Measurements from ENCODE around the gene DIPK1B.
"Not testable (repeated sequence)": the region's sequence is repeated elsewhere in the genome, so short reads cannot be mapped to it uniquely, and the experiment has no call there.

Gene DIPK1B

DNA sequence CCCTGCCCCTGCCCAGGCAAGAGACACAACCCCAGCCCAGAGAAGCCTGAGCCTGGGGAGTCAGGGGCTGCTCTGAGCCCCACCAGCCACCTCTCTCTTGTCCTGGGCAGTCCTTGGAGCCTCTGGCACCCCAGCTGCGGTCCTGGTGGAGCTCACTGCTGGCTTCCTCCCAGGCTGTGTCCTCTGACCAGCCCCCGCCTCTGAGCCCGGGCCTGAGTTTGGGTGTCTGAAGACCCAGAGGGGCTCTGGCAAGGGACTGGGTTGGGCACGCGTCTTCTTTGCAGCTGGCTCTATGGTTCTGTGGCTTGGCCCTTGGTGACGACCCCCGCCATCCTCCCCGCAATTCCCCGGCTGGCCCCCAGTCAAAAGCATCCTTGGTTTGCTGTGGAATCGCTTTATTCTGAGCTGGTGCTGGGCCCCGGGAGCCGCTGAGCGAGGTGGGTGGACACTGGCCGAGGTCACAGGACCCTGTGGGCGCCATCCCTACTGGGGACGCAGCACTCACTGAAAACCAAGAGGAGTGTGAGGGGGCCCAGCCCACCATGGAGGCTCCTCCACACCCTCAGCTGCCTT is 31.4 kb downstream of the DIPK1B start:
- Histone ChIP-seq H3K27ac (no peak overlapping the region), H3K4me3 (no peak overlapping the region)

DNA sequence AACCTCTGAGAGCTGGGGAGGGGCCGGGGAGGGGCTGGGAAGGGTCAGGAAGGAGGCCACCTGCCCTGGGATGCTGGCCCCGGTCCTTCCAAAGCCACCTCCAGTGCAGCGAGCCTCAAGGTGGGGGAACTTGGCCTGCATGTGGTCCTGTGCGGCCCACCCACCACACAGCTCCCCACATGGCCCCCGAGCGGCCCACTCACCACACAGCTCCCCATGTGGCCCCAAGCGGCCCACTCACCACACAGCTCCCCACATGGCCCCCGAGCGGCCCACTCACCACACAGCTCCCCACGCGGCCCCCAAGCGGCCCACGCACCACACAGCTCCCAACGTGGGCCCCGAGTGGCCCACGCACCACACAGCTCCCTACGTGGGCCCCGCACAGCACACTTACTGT is 32.4 kb downstream of the DIPK1B start:
- no peak overlapping the region for H3K4me3 ChIP-seq

DNA sequence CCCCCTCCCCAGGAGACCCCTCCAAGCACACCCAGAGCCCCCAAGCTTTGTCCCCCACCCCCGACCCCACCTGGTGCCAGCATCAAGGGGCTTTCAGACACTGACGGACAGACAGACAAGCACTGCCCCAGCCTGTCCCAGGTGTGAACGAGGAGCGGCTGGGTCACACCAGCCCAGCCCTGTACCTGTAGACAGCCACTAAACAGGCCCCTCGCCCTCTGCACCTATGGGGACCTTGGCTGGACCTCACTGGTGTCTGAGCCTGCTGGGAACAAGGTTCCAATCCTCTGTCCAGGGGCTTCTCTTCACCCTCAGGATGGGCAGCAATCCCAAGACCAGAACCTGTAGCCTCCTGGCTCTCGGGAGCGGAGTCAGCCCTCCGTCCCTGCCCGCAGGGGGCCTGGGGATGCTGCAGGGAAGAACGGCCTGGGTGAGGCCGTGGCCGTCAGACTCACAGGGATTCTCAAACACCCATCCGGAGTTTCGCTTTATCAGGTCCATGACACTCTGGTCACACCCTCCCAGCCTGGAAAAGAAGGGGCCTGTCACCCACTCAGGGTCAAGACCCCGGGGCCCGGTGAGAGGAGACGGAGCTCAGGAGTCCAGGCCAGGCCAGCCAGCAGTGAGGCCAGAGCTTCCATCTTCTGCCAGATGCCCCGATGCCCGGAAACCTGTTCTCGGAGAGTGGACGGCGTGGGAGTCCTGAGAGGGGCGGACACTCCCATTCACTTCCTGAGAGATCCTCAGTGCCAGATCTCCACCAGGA is 33.2 kb downstream of the DIPK1B start:
- H3K27ac ChIP-seq = peak overlapping the region in 1 of 21 experiments; percentile 10
- H3K4me3 ChIP-seq = no peak overlapping the region

More for the DNA sequence above, 32.4 kb downstream of the DIPK1B start:
- no peak overlapping the region for H3K27ac ChIP-seq

DNA sequence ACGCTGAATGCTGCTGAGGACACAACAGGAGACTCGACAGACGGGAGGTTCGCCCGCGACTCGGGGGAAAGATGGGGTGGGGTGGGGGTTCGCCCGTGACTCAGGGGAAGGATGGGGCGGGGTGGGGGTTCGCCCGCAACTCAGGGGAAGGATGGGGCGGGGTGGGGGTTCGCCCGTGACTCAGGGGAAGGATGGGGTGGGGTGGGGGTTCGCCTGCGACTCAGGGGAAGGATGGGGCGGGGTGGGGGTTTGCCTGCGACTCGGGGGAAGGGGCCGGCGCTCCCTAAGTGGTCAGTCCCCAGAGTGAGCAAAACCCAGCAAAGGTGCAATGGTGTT is 33.8 kb downstream of the DIPK1B start:
- Histone ChIP-seq H3K27ac (no peak overlapping the region), H3K4me3 (no peak overlapping the region)

DNA sequence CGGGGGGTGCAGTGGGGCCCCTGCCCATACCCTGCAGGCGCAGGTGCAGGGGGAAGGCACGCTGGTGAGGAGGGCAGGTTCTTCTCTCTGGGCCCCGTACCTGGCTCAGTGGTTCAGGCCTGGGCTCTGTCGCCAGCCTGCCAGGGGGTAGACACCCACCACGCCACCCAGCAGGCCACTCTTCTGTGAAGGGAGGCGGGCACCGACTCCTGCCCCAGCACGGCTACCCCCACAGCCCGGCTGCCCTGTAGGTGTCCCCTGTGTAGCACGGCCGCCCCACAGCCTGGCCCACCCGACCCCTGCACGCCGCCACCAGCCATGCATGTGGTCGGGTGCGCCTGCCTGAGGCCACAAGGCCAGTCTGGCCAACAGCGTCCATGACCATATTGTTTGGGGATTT is 34.2 kb downstream of the DIPK1B start:
- H3K27ac ChIP-seq = no peak overlapping the region
- no peak overlapping the region for H3K4me3 ChIP-seq

DNA sequence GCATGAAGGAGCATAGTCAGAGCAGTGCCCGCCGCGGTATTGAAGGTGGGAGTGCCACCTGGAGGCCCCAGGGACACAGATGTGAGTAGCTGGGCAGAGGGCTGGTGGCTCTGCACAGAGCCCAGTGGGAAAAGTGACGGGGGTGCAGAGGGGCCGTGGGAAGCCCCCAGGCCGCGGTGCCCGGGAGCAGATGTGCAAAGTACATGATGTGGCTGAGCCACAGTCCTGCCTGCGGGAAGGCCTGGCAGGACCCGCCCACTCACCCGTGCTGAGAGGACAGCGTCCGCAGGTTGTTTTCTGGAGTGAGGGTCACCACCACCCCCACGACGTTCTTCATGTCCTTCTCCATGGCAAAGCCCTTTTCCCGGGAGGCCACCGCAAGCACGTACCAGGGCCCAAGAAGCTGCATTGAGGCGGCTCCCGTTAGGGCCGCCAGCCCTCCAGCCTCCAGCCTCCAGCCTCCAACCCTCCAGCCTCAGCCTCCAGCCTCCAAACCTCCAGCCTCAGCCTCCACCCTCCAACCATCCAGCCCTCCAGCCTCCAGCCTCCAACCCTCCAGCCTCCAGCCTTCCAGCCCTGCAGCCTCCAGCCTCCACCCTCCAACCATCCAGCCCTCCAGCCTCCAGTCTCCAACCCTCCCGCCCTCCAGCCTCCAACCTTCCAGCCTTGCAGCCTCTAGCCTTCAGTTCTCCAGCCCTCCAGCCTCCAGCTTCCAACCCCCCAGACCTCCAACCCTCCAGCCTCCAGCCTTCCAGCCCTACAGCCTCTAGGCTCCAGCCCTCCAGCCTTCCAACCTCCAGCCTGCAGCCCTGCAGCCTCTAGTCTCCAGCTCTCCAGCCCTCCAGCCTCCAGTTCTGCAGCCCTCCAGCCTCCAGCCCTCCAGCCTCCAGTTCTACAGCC is 35.0 kb downstream of the DIPK1B start:
- H3K4me3 ChIP-seq = no peak overlapping the region
- H3K27ac ChIP-seq = no peak overlapping the region

DNA sequence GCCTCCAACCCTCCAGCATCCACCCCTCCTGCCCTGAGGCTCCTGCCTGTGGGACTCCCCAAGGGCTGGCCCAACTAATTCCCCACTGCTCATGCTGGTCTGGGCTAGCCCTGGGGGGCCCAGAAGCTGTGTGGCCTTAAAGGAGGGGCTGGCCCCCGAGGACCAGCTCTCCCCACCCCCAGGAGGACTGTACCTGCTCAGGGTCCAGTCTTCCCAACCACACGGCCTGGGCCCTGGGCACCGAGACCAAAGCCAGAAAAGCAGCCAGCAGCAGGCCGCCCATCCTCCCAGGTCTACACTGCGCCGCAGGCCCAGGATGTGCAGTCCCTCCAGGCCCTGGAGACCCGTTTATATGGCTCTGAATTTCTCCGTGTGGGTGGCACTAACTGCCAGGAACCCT is 35.8 kb downstream of the DIPK1B start, which contains the start of gene LCN6:
Gene LCN6 (minus strand): TSS at position 325 of the 400 bp plus-strand sequence. CDS start 42 bp downstream, at position 283.
- Histone ChIP-seq H3K4me3 (no peak within 1 kb of the TSS), H3K27ac (peak within 1 kb of the TSS in 3 of 21 experiments; percentile 7 to 29 (median 23))

DNA sequence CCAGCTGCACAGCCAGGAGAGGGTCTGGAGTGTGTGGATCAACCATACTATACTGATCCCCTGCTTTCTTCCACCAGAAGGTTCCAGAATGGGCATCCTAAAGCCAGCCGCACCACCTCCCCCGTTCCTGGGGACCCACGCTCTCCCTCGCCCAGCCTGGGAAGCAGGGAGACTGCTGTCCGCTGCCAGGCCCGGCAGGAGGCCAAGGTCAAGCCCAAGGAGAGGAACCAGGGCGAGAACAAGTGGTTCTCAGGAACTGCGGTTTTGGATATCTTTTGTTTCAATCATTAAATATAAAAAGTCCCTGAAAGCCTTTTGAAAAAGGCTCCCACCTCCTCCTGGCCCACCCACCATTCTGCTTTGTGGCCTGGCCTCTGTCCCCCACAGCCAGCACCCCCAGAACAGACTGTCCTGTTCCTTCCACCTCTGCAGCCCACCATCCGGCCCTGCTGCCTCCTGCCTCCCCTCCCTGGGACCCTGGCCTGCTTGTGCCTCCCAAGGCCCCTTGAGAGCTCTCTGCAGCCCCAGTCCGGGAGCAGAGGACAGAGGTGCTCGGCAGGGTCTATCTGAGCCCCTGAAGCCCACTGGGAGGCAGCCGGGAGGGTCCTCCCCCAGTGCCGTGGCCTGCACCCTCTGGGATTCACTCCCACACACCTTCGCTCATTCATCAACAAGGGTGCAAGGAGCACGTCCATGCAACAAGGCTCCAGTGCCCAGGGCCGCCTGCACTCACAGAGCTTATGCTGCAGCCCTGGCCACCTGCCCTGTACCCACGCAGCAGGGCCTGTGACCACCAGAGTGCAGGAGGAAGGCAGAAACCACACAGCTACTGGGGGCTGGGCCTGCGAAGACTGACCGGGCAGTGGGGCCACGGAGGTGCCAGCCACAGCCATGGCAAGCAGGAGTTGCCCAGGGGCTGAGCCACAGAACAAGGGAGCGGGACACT is 36.6 kb downstream of the DIPK1B start:
- H3K4me3 ChIP-seq = no peak overlapping the region
- H3K27ac ChIP-seq = peak overlapping the region in 3 of 21 experiments; percentile 7 to 29 (median 23)

DNA sequence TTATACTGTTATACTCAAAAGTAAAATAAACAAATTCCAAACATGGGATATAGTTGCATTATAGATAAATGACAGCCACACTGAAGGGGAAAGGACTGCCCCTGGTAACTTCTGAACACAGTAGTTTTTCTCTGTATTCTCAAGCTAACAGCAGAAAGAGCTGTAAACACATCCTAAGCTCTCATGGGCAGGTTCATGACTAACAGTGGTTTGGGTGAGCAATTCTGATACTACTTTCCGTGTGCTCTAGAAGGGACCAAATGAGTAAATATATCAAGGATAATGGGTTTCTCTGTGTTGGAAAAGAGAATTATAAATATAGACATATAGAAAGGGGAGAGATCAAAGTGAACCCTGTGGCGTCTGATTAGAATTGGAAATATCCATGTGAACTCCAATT is 38.2 kb downstream of the DIPK1B start:
- Histone ChIP-seq H3K27ac (no peak overlapping the region), H3K4me3 (no peak overlapping the region)

DNA sequence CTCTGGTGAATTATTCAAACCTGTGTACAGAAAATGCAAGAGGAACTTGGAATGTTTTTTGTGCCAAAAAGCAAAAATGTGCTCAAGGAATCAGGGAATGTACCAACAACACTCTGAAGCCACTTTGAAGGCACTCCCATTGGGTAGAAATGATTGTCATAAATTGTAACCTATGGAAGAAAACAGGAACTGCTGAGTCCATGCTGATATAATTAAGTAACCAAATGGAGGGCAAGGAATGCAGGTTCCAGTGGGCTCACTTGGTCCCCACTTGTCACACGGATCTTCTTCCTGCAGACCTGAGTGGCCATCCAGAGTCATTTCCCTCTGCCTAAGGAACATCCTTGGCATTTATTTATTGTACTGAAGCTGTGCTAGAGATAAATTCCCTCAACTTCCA is 38.9 kb downstream of the DIPK1B start:
- no peak overlapping the region for H3K4me3 ChIP-seq
- H3K27ac ChIP-seq = no peak overlapping the region

DNA sequence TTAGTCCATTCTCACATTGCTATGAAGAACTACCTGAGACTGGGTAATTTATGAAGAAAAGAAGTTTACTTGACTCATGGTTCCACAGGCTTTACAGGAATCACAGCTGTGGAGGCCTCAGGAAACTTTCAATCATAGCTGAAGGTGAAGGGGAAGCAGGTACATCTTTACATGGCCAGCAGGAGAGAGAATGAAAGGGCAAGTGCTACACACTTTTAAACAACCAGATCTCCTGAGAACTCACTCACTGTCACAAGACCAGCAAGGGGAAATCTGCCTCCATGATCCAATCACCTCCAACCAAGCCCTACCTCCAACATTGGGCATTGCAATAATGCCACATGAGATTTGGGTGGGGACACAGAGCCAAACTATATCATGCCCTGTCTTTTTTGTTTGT is 39.4 kb downstream of the DIPK1B start:
- Histone ChIP-seq H3K27ac (no peak overlapping the region), H3K4me3 (no peak overlapping the region)

DNA sequence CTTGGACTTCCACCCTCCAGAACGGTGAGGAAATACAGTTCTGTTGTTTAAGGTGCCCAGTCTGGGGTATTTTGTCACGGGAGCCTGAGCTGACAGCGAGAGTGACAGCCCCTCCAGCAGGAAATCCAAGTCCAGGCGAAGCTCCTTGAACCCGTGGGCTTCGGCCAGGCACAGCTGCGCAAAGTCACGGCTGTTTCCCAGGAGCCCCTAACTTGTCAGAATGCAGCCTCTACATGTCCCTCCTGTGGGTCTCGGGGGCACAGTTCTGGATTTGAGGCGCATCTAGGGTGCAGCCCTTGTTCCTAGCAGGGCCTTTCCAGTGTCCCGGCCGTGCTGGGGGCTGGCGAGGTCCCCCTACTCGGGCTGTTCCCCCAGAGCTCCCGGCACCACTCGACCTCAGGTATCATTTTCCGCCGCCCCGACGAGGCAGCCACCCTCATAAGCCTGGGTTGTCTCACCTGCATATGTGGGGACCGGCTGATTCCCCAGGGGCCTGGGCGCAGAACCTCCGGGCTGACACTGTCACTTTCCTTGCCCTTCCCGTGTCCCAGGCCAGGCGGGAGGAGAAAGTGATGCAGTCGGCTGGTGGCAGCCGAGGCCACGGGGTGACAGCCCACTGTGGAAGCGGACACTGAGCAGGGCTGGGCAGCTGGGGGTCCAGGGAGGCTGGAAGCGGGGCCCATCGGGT is 41.1 kb downstream of the DIPK1B start:
- H3K27ac ChIP-seq = no peak overlapping the region
- no peak overlapping the region for H3K4me3 ChIP-seq

DNA sequence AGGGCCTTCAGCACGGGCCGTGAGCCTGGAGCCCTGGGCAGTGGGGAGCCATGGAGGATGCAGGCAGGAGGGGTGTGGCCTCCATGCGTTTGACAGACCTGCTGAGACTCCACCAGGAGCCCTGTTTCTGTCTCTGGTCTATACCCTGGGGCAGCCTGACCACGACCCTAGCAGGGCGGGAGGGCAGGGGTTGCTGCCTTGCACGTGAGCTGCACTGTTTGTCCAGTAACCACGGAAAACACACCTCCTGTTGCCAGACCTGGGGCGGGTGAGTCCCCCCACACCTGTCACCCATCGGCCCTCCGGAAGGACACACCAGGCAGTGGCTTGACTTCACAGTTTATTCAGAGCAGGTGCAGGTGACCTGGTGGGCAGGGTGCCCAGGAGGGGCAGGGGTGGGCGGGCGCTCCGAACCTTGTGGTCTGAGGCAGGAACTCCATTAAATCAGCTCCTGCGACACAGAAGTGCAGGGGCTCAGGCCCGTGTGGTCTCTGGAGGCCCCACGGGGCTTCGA is 41.7 kb downstream of the DIPK1B start:
- Histone ChIP-seq H3K27ac (no peak overlapping the region), H3K4me3 (no peak overlapping the region)

DNA sequence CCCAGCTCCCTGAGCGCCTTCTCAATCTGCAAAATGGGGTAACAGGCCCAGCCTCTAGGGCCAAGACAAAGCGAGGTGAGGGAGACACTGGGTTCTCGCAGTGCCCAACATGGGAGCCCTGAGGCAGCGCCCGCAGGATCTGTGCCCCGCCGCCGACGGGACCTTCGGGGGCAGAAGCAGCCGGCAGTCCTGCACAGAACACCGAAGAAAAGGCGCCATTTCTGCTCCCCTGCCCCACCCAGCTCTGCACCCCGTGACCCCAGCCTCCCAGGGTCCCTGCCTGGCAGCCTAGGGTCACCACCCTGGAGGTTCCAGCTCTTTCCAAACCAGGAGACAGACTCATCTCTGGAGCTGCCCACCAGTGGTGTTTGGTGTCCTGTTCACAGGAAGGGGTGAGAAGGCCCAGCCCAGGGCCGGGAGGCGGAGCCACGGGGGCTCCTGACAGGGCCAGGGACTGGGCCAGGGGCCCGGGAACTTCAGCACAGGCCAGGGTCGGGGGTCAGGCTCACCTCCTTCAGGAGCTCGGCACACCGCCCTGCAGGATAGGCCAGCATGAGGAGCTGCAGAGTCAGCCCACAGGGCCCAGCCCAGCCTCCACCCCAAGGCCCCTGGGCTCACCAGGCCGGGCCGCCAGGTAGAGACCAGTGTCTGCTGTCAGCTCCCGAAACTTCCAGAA is 42.4 kb downstream of the DIPK1B start:
- no peak overlapping the region for H3K4me3 ChIP-seq

DNA sequence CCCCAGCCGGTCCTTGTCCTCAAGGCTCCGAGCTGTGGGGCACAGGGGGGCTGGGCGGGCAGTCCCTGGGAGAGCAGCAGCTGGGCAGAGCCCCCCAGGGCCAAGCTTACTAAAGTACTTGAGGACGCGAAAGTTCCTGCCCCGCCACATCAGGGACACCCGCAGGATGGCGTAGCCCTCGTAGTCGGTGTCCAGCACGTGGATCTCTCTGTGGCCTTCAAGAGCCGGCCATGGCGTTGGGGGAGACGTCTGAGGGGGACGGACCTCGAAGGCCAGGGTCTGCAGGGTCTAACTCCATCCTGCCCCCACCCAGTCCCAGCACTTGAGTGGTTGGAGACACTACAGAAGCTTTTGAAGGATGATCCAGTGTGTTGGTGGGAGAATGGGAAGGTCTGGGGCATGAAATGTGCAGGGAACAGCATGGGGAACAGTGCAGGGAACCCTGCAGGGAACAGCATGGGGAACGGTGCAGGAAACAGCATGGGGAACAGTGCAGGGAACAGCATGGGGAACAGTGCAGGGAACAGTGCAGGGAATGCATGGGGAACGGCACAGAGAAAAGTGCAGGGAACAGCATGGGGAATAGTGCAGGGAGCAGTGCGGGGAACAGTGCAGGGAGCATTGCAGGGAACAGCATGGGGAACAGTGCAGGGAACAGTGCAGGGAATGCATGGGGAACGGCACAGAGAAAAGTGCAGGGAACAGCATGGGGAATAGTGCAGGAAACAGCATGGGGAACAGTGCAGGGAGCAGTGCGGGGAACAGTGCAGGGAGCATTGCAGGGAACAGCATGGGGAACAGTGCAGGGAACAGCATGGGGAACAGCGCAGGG is 43.1 kb downstream of the DIPK1B start:
- not testable (repeated sequence) for H3K27ac ChIP-seq, H3K4me3 ChIP-seq

More for the DNA sequence above, 42.4 kb downstream of the DIPK1B start:
- no peak overlapping the region for H3K27ac ChIP-seq

DNA sequence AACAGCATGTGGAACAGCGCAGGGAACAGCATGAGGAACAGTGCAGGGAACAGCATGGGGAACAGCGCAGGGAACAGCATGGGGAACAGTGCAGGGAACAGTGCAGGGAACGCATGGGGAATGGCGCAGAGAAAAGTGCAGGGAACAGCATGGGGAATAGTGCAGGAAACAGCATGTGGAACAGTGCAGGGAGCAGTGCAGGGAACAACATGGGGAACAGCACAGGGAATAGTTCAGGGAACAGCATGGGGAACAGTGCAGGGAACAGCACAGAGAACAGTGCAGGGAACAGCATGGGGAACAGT is 43.7 kb downstream of the DIPK1B start:
- no peak overlapping the region for H3K4me3 ChIP-seq
- no peak overlapping the region for H3K27ac ChIP-seq

DNA sequence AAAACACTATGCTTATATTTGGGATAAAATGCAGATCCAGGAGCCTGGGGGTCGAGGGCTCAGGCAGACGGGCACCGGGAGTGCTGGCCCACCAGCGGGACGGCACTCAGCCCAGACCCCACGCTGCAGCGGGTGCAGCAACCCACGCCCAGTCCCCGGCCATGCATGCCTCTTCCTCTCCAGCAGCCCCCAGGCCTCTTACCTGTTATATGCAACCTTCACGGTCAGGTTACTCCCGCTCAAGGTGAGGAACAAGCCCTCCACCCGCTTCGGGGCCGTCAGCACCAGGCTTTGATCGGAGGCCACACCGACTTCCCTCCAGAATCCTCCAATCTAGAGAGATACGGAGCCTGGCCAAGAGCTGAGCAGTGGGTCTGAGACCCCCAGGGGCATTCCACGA is 44.5 kb downstream of the DIPK1B start:
- Histone ChIP-seq H3K27ac (peak overlapping the region in 1 of 21 experiments; percentile 5), H3K4me3 (no peak overlapping the region)
